Right lobe of liver (tissue), 4 donors: Measurements from ENCODE around the gene CYP2J2.

Source experiments
- CTCF ChIP-seq, 4 donors: fragments of 200-600 bp in 3 of 4; fragments of 450-650 bp in 1 of 4; IDR thresholded peaks; one replicate each; pipeline versions ENCODE4 v1.5.1 to v1.8.0; 2016 to 2022; ENCODE audit warnings: antibody characterized with exemption in 4 of 4, mild to moderate bottlenecking in 2 of 4
- POLR2A ChIP-seq: fragments of 450-650 bp; IDR thresholded peaks from one replicate; pipeline ENCODE4 v1.6.1; 2017; ENCODE audit warnings: antibody characterized with exemption, mild to moderate bottlenecking
- donor health status: DM: no; HTN: no; CAD: no.
- donor health status: DM: no; HTN: no; CAD: no.
- donor health status: DM: no; HTN: yes; CAD: no.

- TF ChIP-seq CTCF (IDR thresholded peaks at IDR 0.05), result no peak
- no peak for TF ChIP-seq POLR2A
These were observed 49.4 kb downstream of the CYP2J2 start for GRCh38 chr1:59877108-59877682.
